ENCODE results near the gene CSNK1G1.

CSNK1G1 gene

GRCh38 chr15:64191971-64192830, 163.8 kb downstream of the CSNK1G1 start:
- no peak for DNase-seq (ENCODE audit: low read depth)

GRCh38 chr15:64187396-64188191, 168.4 kb downstream of the CSNK1G1 start:
- no peak for DNase-seq (ENCODE audit: low read depth)

DNA sequence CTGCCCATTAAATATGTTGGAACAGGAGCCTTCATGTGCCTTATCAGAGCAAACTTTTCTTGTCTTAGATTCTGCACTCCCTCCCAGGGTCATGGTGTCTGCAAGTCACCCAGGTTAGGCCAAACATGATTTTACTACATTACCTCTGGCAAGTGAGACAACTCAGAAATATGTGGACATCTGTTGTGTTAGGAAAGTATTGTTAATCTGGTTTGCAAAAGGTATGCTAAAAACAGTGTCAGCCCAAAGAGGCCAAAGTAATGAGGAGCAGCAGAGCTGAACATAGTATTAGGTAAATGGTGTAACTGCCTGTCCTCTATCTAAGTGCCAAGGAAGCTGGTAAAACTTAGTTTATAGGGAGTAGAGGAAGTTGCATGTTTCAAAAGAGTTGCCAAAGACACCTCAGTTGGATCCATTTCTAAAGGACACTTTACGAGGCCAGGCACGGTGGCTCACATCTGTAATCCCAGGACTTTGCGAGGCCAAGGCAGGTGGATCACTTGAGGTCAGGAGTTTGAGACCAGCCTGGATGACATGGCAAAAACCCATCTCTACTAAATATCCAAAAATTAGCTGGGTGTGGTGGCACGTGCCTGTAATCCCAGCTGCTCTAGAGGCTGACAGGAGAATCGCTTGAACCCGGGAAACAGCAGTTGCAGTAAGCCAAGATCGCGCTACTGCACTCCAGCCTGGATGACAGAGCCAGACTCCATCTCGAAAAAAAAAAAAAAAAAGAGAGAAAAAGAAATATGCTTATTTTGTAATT, 170.6 kb downstream of the CSNK1G1 start:
- DNase-seq (ENCODE audit: low read depth): no peak

GRCh38 chr15:64182859-64183370, 173.1 kb downstream of the CSNK1G1 start:
- no peak for DNase-seq (ENCODE audit: low read depth)

GRCh38 chr15:64180235-64180824, 175.6 kb downstream of the CSNK1G1 start:
- DNase-seq (ENCODE audit: low read depth): no peak

DNA sequence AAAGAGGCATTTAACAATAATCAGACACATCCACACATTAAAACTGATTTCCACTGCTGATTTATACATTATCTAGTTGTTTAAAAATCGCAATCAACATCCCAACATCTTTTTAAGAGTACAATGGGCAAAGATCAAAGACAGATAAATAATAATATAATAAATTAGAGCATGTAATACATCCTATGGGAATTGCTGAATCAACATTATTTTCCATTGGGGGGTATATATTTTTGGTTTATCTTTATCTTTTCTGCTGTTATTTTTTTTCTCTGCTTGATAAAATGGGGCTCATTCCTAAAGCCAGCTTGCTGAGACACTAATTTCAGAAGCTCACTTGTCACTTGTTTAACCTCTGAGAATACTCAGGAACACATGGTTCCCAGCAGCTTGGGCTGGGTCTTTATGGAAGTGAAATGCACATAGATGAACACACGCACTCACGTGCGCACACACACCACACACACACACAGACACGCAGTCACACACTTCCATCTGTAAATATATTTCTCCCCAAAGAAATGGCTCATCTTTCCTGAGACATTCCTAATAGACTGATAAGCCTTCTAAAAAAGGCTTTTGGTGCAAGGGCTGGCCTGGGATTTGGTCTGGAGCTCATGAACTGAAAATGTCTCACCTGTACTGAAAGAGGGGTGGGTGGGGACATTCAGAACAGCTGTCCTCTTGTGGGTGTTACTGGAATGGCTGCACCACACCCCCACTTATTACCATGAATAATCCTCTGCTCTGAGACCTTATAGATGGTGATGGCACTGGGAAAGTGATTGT, 189.7 kb downstream of the CSNK1G1 start:
- DNase-seq (ENCODE audit: low read depth): no peak

GRCh38 chr15:64164436-64164835, 191.5 kb downstream of the CSNK1G1 start:
- no peak for DNase-seq (ENCODE audit: low read depth)

GRCh38 chr15:64163659-64164362, 192.2 kb downstream of the CSNK1G1 start:
- DNase-seq (ENCODE audit: low read depth): no peak

- DNase-seq (ENCODE audit: low read depth): peak; percentile 80
Measured at GRCh38 chr15:64162869-64163658, 192.9 kb downstream of the CSNK1G1 start, which contains the start of gene PPIB. Gene PPIB, minus strand, starts transcription at chr15:64163022. Its CDS starts 36 bp downstream, at chr15:64162986.

DNA sequence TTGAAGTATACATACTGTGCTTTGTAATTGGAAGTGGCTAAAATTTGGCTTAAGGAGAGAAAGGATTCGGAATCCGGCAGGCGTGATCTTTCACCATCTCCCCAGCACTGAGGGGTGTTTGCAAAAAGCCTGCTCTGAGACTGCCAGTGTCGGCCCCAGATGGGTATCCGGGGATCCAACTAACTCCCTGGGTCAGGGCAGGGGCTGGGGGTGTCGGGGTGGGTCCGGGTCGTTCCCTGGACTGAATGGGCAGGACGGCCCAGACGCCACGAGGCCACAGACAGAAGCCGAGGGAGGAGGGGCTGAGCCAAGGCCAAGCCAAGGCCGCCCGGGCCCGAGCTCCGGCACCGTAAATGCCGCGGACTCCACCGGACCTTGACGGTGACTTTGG, 193.5 kb downstream of the CSNK1G1 start:
- DNase-seq (ENCODE audit: low read depth): no peak

DNA sequence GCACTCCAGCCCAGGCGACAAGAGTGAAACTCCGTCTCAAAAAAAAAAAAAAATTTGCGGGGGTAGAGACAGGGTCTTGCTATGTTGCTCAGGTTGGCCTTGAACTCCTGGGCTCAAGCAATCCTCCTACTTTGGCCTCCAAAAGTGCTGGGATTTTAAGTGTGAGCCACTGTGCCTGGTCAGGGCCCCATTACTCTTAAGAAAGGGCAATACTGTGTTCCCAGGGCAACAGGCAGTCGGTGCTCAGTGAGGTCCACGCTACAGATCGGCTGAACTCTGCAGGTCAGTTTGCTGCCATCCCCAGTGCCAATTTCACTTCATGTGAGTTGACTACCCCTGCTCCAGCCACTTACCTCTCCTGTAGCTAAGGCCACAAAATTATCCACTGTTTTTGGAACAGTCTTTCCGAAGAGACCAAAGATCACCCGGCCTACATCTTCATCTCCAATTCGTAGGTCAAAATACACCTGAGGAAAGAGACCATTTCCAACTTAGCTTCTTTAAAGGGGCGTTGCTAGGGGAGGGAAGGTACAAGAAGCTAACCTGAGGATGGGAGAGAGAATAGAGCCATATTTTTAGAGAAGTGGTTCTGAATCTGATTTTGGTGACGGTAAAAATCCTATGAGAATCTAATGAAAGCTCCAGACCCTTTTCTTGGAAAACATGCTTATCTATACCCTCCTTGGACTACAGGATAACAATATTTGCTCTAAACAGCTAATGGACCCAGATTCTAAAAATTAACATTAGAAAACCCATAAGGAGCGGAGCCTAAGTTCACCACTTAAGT, 194.1 kb downstream of the CSNK1G1 start:
- no peak for DNase-seq (ENCODE audit: low read depth)

- no peak for DNase-seq (ENCODE audit: low read depth)
Measured at GRCh38 chr15:64158363-64159134, 197.4 kb downstream of the CSNK1G1 start.

DNA sequence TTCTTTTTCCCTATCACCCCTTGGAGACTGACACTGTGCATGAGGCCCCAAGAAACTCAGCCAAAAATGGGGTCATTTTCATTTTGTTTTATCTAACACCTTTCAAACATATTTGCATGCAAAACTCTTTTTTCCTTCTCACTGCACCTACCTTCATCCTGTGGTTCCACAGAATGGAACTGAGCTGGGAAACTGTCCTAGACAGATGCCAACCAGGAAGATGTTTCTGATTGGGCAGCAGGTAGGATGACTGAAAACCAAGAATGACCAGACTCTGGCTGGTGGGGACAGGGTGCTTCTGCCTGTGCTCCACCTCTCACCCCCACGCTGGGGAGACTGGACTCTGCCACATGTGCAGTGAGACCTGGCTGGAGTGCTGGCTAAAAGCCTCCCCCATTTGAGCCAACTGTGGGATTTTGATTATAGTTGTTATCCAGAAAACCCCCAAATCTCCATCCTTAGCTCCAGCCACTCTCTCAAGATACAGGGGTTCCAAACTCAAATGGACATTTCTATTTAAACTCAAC, 198.3 kb downstream of the CSNK1G1 start:
- DNase-seq (ENCODE audit: low read depth): no peak

DNA sequence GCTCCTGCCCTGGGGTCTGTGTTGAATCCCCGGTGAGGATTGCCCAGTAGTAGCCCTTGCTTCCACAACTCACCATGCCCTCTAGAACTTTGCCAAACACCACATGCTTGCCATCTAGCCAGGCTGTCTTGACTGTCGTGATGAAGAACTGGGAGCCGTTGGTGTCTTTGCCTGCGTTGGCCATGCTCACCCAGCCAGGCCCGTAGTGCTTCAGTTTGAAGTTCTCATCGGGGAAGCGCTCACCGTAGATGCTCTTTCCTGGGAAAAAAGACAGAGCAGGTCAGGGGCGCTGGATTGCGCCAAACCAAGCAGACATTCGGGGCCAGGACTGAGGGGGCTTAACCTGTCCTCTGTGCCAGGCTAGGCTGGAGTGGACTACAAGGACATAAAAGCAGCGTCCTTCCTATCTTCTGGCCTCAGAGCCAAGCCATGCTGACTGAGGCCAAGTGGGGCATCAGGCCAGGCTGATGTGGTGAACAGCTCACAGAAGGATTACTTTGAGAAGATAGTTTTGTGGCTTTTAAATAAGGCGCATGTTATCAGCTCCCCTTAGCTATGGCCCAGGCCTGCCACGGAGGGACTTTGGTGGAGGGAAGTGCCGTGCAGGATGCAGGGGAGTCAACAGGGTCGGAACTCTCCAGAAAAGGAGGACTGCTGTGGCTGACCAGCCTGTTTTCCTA, 199.2 kb downstream of the CSNK1G1 start:
- no peak for DNase-seq (ENCODE audit: low read depth)

- DNase-seq (ENCODE audit: low read depth): no peak
Measured at GRCh38 chr15:64155802-64156651, 199.9 kb downstream of the CSNK1G1 start.
